Inflammatory macrophage (primary cell): ENCODE results near the gene EHD2.
"Not testable (repeated sequence)": the region's sequence is repeated elsewhere in the genome, so short reads cannot be mapped to it uniquely, and the experiment has no call there.

Source experiments
- DNase-seq, 2 donors: peaks; one replicate each; pipeline ENCODE4 v3.0.0-alpha.2; 2020 to 2022

EHD2 gene

GRCh38 chr19:47714855-47715254 is 1.6 kb downstream of the EHD2 start:
- DNase-seq = not testable (repeated sequence)

GRCh38 chr19:47716270-47716937 is 3.2 kb downstream of the EHD2 start:
- no peak for DNase-seq

GRCh38 chr19:47718415-47719046 is 5.3 kb downstream of the EHD2 start:
- DNase-seq = not testable (repeated sequence)

- DNase-seq = no peak
Measured at GRCh38 chr19:47719047-47719859, 6.0 kb downstream of the EHD2 start.

- DNase-seq = no peak
Measured at GRCh38 chr19:47720669-47721422, 7.6 kb downstream of the EHD2 start.

- peak; percentile 79 to 88 for DNase-seq
Measured at GRCh38 chr19:47723581-47723940, 10.3 kb downstream of the EHD2 start.

- no peak for DNase-seq
Measured at GRCh38 chr19:47725759-47726401, 12.7 kb downstream of the EHD2 start.

- peak; percentile 35 to 51 for DNase-seq
Measured at GRCh38 chr19:47726467-47726866, 13.2 kb downstream of the EHD2 start.

GRCh38 chr19:47728295-47728694 is 15.1 kb downstream of the EHD2 start:
- DNase-seq = not testable (repeated sequence)

GRCh38 chr19:47729468-47729798 is 16.2 kb downstream of the EHD2 start:
- no peak for DNase-seq

- no peak for DNase-seq
Measured at GRCh38 chr19:47729799-47730520, 16.7 kb downstream of the EHD2 start.

- no peak for DNase-seq
Measured at GRCh38 chr19:47730521-47730889, 17.3 kb downstream of the EHD2 start.

- DNase-seq = no peak
Measured at GRCh38 chr19:47730910-47731309, 17.7 kb downstream of the EHD2 start.

- DNase-seq = no peak
Measured at GRCh38 chr19:47735131-47735530, 21.9 kb downstream of the EHD2 start.

GRCh38 chr19:47740866-47741519 is 27.8 kb downstream of the EHD2 start:
- no peak for DNase-seq

- DNase-seq = no peak
Measured at GRCh38 chr19:47741544-47742140, 28.4 kb downstream of the EHD2 start.

- DNase-seq = no peak
Measured at GRCh38 chr19:47742634-47743033, 29.4 kb downstream of the EHD2 start.

- DNase-seq = peak; percentile 98 to 99
Measured at GRCh38 chr19:47745010-47745901, 32.0 kb downstream of the EHD2 start, which contains the start of gene NOP53. Gene NOP53, plus strand, starts transcription at chr19:47745546. Its CDS starts 14 bp downstream, at chr19:47745560.

- DNase-seq = not testable (repeated sequence)
Measured at GRCh38 chr19:47746129-47746528, 32.9 kb downstream of the EHD2 start.

GRCh38 chr19:47749326-47749725 is 36.1 kb downstream of the EHD2 start:
- no peak for DNase-seq
